GM12878 (cell line): ENCODE results near the gene HCFC1. TPM values are rescaled to one million over a fixed set of nuclear protein-coding genes. Genes with fewer than 3 reads are reported as not detected.

Source experiments
- CBX5 ChIP-seq: sonication (generic); IDR thresholded peaks from 2 replicates; pipeline ENCODE4 v1.6.1; 2016; ENCODE audit warnings: low read depth, moderate library complexity, mild to moderate bottlenecking, inconsistent platforms
- CHD2 ChIP-seq: IDR thresholded peaks from 2 replicates; pipeline ENCODE4 v1.6.1; 2011; ENCODE audit warnings: low read depth, low read length, improper control_type of control experiment, borderline replicate concordance
- EP300 ChIP-seq, 2 experiments: fragments of 150-350 bp in 1 of 2; IDR thresholded peaks; 2 replicates each; pipeline ENCODE4 v1.6.1; 2011 to 2012; ENCODE audit warnings: low read depth in 2 of 2, low read length in 2 of 2, borderline replicate concordance in 1 of 2, improper control_type of control experiment in 1 of 2, inconsistent platforms in 1 of 2; ENCODE audit not compliant: control insufficient read depth in 1 of 2
- ESRRA ChIP-seq: IDR thresholded peaks from 2 replicates; pipeline ENCODE4 v1.6.1; 2012; ENCODE audit warnings: mild to moderate bottlenecking, low read length, improper control_type of control experiment
- EZH2 ChIP-seq: IDR thresholded peaks from 2 replicates; pipeline ENCODE4 v1.6.1; 2012; ENCODE audit warnings: low read depth, mild to moderate bottlenecking, control low read depth, inconsistent platforms, low read length, borderline replicate concordance; ENCODE audit not compliant: control insufficient read depth
- FOXK2 ChIP-seq: fragments of 450-650 bp; IDR thresholded peaks from 2 replicates; pipeline ENCODE4 v1.6.1; 2017; ENCODE audit warnings: mild to moderate bottlenecking, moderate library complexity
- HDAC6 ChIP-seq: fragments of 200-600 bp; sonication (generic); IDR thresholded peaks from one replicate; pipeline ENCODE4 v1.8.0; 2017; ENCODE audit warnings: antibody characterized with exemption; ENCODE audit not compliant: unreplicated experiment
- MEF2A ChIP-seq: IDR thresholded peaks from 2 replicates; pipeline ENCODE4 v1.6.1; 2011; ENCODE audit warnings: low read depth, mild to moderate bottlenecking, low read length, moderate library complexity; ENCODE audit not compliant: insufficient read depth
- NFYA ChIP-seq: IDR thresholded peaks from 2 replicates; pipeline ENCODE4 v1.6.1; 2011; ENCODE audit warnings: low read depth, mild to moderate bottlenecking, low read length, improper control_type of control experiment, borderline replicate concordance
- NKRF ChIP-seq: fragments of 450-650 bp; conservative IDR thresholded peaks from 2 replicates; pipeline ENCODE4 v1.6.1; 2017; ENCODE audit warnings: mild to moderate bottlenecking, moderate library complexity
- NR2C1 ChIP-seq: fragments of 450-650 bp; IDR thresholded peaks from 2 replicates; pipeline ENCODE4 v1.6.1; 2017; ENCODE audit warnings: antibody characterized with exemption, mild to moderate bottlenecking, moderate library complexity
- NR2C2 ChIP-seq: IDR thresholded peaks from 2 replicates; pipeline ENCODE4 v1.6.1; 2011; ENCODE audit warnings: borderline replicate concordance, low read depth; ENCODE audit not compliant: control insufficient read depth, insufficient read length
- NRF1 ChIP-seq: conservative IDR thresholded peaks from 2 replicates; pipeline ENCODE4 v1.6.1; 2011; ENCODE audit warnings: mild to moderate bottlenecking, low read depth, low read length, improper control_type of control experiment
- POU2F2 ChIP-seq: IDR thresholded peaks from 3 replicates; pipeline ENCODE4 v1.6.1; 2011; ENCODE audit warnings: low read depth, mild to moderate bottlenecking, low read length, borderline replicate concordance
- RELA ChIP-seq: fragments of 450-650 bp; IDR thresholded peaks from 2 replicates; pipeline ENCODE4 v1.8.0; 2014; ENCODE audit warnings: borderline replicate concordance; ENCODE audit not compliant: partially characterized antibody
- SIX5 ChIP-seq: IDR thresholded peaks from 2 replicates; pipeline ENCODE4 v1.6.1; 2011; ENCODE audit warnings: mild to moderate bottlenecking, low read depth, low read length, moderate library complexity; ENCODE audit not compliant: severe bottlenecking
- SMAD5 ChIP-seq: IDR thresholded peaks from 2 replicates; pipeline ENCODE4 v1.6.1; 2016; ENCODE audit warnings: antibody characterized with exemption, low read depth
- SUZ12 ChIP-seq: fragments of 200-600 bp; sonication (generic); IDR thresholded peaks from one replicate; pipeline ENCODE4 v1.6.1; 2018; ENCODE audit warnings: antibody characterized with exemption, mild to moderate bottlenecking; ENCODE audit not compliant: unreplicated experiment
- ZBED1 ChIP-seq: IDR thresholded peaks from 2 replicates; pipeline ENCODE4 v1.6.1; 2016; ENCODE audit warnings: borderline replicate concordance
- polyA plus RNA-seq, 11 experiments: library from polyadenylated mRNA; depleted of rRNA in 4 of 11; unstranded in 6 of 11; stranded (reverse) in 5 of 11; fragments of >200 nt; fragmentation: Nextera tagmentation in 4 of 11; fragmentation: Illumina TruSeq in 1 of 11; extraction: Ambion mirVana in 4 of 11; extraction: Trizol in 1 of 11; gene quantifications; 1 replicate in 1 of 11; 2 replicates in 10 of 11; pipeline versions ENCODE4 v1.2.1 to v1.2.3, GENCODE V29; 2011 to 2016; ENCODE audit warnings: inconsistent platforms in 2 of 11, missing spikeins in 2 of 11, low read depth in 1 of 11
- total RNA-seq, 4 experiments: library from RNA; depleted of rRNA in 3 of 4; stranded (reverse); fragments of >200 nt in 3 of 4; fragmentation: Illumina TruSeq in 1 of 4; extraction: Trizol in 1 of 4; gene quantifications; 2 replicates each; pipeline versions ENCODE4 v1.2.1 to v1.2.3, GENCODE V29; 2013 to 2021
- TF ChIP-seq, protein P1 (sequence below): fragments of 450-650 bp; IDR thresholded peaks from 2 replicates; pipeline ENCODE4 v1.6.1; 2017; ENCODE audit warnings: mild to moderate bottlenecking, moderate library complexity
- TF ChIP-seq, protein P2 (sequence below): IDR thresholded peaks from 2 replicates; pipeline ENCODE4 v1.6.1; 2011; ENCODE audit warnings: borderline replicate concordance, low read depth, mild to moderate bottlenecking, moderate library complexity, mixed read lengths, low read length; ENCODE audit not compliant: insufficient read depth; ENCODE audit errors: extremely low read length

HCFC1 gene
- total and polyA plus RNA-seq, 10 of the 15 experiments (the other 5 are each of a cell fraction or from before 2014, with no cell fraction given) = 3.9 to 92.7 (median 23.5) TPM

DNA sequence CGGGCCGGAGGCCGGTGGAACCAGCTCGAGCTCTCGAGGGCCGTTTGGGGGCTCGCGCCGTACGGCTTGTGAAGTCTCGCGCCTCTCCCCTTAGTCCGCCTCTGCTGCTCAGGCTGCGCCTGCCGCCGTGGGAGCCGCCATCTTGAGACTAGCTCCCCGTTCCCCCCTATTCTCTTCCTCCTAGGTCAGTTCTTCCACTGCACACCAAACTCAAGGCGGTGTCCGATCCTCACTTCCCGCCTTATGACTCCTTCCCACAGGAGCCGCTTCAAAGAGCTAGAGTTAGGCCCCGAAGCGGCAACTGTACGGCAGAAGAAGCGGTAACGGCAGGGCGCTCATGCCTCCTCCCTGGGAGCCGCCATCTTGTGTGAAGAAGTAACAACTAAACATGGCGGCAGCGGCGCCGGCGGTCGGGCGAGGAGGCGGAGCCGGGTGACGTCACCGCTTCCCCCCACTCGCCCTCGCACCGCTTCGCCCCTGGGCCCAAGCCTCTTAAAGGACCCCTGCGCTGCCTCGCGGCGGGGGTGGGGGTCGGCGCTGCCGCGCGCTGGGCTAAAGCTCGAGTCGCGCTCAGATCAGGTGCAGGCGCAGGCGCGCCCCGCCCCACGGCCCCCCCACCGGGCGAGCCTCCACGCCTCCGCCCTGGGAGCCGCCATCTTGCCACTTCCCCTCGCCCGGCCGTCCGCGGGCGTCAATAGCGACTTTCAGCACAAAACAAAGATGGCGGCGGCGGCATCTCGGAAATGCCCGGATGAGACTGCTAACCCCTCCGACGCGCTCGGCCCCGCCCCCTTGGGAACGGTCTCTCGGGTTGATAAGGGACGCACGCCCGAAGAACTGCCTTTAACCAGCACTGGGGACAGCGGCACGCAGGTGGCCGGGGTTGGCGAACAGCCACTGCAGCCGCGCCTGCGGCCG, at the start of gene HCFC1 (continued):
- no peak for TF ChIP-seq ZBED1
- TF ChIP-seq RELA = peak; percentile 43
- TF ChIP-seq EZH2 = no peak
- TF ChIP-seq, protein P1, sequence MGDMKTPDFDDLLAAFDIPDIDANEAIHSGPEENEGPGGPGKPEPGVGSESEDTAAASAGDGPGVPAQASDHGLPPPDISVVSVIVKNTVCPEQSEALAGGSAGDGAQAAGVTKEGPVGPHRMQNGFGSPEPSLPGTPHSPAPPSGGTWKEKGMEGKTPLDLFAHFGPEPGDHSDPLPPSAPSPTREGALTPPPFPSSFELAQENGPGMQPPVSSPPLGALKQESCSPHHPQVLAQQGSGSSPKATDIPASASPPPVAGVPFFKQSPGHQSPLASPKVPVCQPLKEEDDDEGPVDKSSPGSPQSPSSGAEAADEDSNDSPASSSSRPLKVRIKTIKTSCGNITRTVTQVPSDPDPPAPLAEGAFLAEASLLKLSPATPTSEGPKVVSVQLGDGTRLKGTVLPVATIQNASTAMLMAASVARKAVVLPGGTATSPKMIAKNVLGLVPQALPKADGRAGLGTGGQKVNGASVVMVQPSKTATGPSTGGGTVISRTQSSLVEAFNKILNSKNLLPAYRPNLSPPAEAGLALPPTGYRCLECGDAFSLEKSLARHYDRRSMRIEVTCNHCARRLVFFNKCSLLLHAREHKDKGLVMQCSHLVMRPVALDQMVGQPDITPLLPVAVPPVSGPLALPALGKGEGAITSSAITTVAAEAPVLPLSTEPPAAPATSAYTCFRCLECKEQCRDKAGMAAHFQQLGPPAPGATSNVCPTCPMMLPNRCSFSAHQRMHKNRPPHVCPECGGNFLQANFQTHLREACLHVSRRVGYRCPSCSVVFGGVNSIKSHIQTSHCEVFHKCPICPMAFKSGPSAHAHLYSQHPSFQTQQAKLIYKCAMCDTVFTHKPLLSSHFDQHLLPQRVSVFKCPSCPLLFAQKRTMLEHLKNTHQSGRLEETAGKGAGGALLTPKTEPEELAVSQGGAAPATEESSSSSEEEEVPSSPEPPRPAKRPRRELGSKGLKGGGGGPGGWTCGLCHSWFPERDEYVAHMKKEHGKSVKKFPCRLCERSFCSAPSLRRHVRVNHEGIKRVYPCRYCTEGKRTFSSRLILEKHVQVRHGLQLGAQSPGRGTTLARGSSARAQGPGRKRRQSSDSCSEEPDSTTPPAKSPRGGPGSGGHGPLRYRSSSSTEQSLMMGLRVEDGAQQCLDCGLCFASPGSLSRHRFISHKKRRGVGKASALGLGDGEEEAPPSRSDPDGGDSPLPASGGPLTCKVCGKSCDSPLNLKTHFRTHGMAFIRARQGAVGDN = peak; percentile 98
- no peak for TF ChIP-seq CBX5
- TF ChIP-seq NFYA = no peak
- no peak; the same call in 1 of the 2 replicates for TF ChIP-seq CHD2
- no peak for TF ChIP-seq MEF2A
- no peak for TF ChIP-seq NR2C2
- TF ChIP-seq SIX5 = peak; percentile 28
- peak; percentile 57; the same call in 1 of the 2 replicates for TF ChIP-seq NKRF
- TF ChIP-seq SUZ12 = no peak
- TF ChIP-seq EP300 (IDR thresholded peaks at IDR 0.05; ENCODE audit: borderline replicate concordance in 1 of 2, control insufficient read depth in 1 of 2, low read depth in 2 of 2, low read length in 2 of 2) = no peak; a peak in 1 of 4 replicates
- 0 out of 3 replicates have a peak, but pooled peaks have one; percentile 22 for TF ChIP-seq POU2F2
- TF ChIP-seq, protein P2, sequence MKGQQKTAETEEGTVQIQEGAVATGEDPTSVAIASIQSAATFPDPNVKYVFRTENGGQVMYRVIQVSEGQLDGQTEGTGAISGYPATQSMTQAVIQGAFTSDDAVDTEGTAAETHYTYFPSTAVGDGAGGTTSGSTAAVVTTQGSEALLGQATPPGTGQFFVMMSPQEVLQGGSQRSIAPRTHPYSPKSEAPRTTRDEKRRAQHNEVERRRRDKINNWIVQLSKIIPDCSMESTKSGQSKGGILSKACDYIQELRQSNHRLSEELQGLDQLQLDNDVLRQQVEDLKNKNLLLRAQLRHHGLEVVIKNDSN = no peak
- peak; percentile 85 for TF ChIP-seq NR2C1
- no peak for TF ChIP-seq FOXK2
- TF ChIP-seq NRF1 = 0 out of 2 replicates have a peak, but pooled peaks have one; percentile 1
- no peak for TF ChIP-seq SMAD5
- no peak for TF ChIP-seq HDAC6
- no peak for TF ChIP-seq ESRRA
